Karpas-422 (cell line): Measurements from ENCODE around the gene CACNA2D3. TPM values are rescaled to one million over a fixed set of nuclear protein-coding genes. Genes with fewer than 3 reads are reported as not detected.
"Not testable (repeated sequence)": the region's sequence is repeated elsewhere in the genome, so short reads cannot be mapped to it uniquely, and the experiment has no call there.

ENCODE experiments used
- DNase-seq: peaks from one replicate; pipeline ENCODE4 v3.0.0-alpha.2; 2015
- H2AFZ ChIP-seq: fragments of 200-600 bp; sonication (generic); 2 replicates; pipeline ENCODE4 v1.6.1; 2014; ENCODE audit warnings: antibody characterized with exemption, low read length, mixed read lengths
- H3K27ac ChIP-seq: fragments of 200-600 bp; sonication (generic); 2 replicates; pipeline ENCODE4 v1.5.1; 2014; ENCODE audit warnings: mild to moderate bottlenecking, low read length, moderate library complexity
- H3K27me3 ChIP-seq: fragments of 200-600 bp; sonication (generic); 2 replicates; pipeline ENCODE4 v1.6.1; 2014; ENCODE audit warnings: low read length, mixed read lengths
- H3K36me3 ChIP-seq: fragments of 200-600 bp; sonication (generic); 2 replicates; pipeline ENCODE4 v1.6.1; 2014; ENCODE audit warnings: low read length, mixed read lengths; ENCODE audit not compliant: insufficient read depth
- H3K4me1 ChIP-seq: fragments of 200-600 bp; sonication (generic); 2 replicates; pipeline ENCODE4 v1.6.1; 2014; ENCODE audit warnings: mild to moderate bottlenecking, low read length, mixed read lengths
- H3K4me2 ChIP-seq: fragments of 200-600 bp; sonication (generic); 2 replicates; pipeline ENCODE4 v1.6.1; 2014; ENCODE audit warnings: low read length, low read depth, mild to moderate bottlenecking; ENCODE audit not compliant: poor library complexity, severe bottlenecking
- H3K4me3 ChIP-seq: fragments of 200-600 bp; sonication (generic); 2 replicates; pipeline ENCODE4 v1.5.1; 2014; ENCODE audit warnings: mild to moderate bottlenecking, antibody characterized with exemption, low read length, mixed read lengths
- H3K79me2 ChIP-seq: fragments of 200-600 bp; sonication (generic); 2 replicates; pipeline ENCODE4 v1.6.1; 2014; ENCODE audit warnings: mild to moderate bottlenecking, low read length, mixed read lengths
- H3K9ac ChIP-seq: fragments of 200-600 bp; sonication (generic); 2 replicates; pipeline ENCODE4 v1.6.0; 2014; ENCODE audit warnings: low read length
- H3K9me2 ChIP-seq: fragments of 200-600 bp; sonication (generic), shearing (Covaris generic); replicated peaks from 2 replicates; pipeline ENCODE4 v1.6.0; 2014; ENCODE audit warnings: mild to moderate bottlenecking, low read length, moderate library complexity; ENCODE audit not compliant: insufficient read depth
- H3K9me3 ChIP-seq: fragments of 300-700, 200-600 bp; sonication (generic); 2 replicates; pipeline ENCODE4 v1.6.1; 2014; ENCODE audit warnings: low read length, mixed read lengths
- H4K20me1 ChIP-seq: fragments of 200-600 bp; sonication (generic); 2 replicates; pipeline ENCODE4 v1.6.1; 2014; ENCODE audit warnings: mild to moderate bottlenecking, antibody characterized with exemption, low read length, low read depth; ENCODE audit not compliant: insufficient read depth
- total RNA-seq: library from RNA; depleted of rRNA; stranded (reverse); fragments of >200 nt; shearing (Covaris generic); gene quantifications from 2 replicates; pipeline ENCODE4 v1.2.3, GENCODE V29; 2014; ENCODE audit warnings: low replicate concordance

The CACNA2D3 gene
- total RNA-seq, 1 experiment from 2014 or later, result not detected

GRCh38 chr3:55091381-55092225 lies 969.3 kb downstream of the CACNA2D3 start:
- no peak overlapping the region for H3K4me2 ChIP-seq
- H3K9me3 ChIP-seq, result no peaks in the 10 kb centered on the region

DNA sequence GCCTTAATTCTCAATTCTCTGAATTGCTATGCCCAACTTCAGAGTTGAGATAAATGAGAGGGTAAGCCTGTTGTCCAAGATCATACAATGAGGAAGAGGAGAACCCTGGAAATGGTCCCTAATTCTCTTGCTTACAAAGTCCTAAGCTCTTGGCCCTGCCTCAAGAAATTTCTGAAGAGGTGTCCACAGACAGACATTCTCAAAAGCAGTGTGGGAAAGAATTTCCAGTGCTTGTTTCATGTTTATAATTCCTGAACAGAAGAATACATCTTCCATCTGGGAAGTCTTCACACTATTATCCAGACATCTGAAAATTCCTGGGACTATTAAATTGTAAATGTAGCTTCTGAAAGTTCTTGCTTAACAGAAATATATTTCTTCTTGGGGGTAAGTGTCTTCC lies 972.3 kb downstream of the CACNA2D3 start:
- no peaks in the 10 kb centered on the region for H3K27me3 ChIP-seq
- H3K9me2 ChIP-seq, result no peaks in the 10 kb centered on the region
- no peak overlapping the region for H2AFZ ChIP-seq
- H3K4me2 ChIP-seq, result no peak overlapping the region
- H3K9me3 ChIP-seq, result no peaks in the 10 kb centered on the region
- no peaks in the 10 kb centered on the region for H3K36me3 ChIP-seq
- no peaks in the 10 kb centered on the region for H3K4me1 ChIP-seq
- H3K4me3 ChIP-seq, result no peak overlapping the region
- no peaks in the 10 kb centered on the region for H4K20me1 ChIP-seq
- H3K79me2 ChIP-seq, result no peaks in the 10 kb centered on the region
- no peak overlapping the region for H3K27ac ChIP-seq
- no peak overlapping the region for H3K9ac ChIP-seq
- no peak for DNase-seq

More at GRCh38 chr3:55091381-55092225, 969.3 kb downstream of the CACNA2D3 start:
- Histone ChIP-seq H2AFZ (no peak overlapping the region), H3K27ac (no peak overlapping the region), H3K27me3 (no peaks in the 10 kb centered on the region), H3K9me2 (no peaks in the 10 kb centered on the region), H3K4me3 (no peak overlapping the region), H3K36me3 (no peaks in the 10 kb centered on the region), H3K9ac (no peak overlapping the region), H4K20me1 (no peaks in the 10 kb centered on the region), H3K79me2 (no peaks in the 10 kb centered on the region), H3K4me1 (no peaks in the 10 kb centered on the region)
- DNase-seq, result no peak

DNA sequence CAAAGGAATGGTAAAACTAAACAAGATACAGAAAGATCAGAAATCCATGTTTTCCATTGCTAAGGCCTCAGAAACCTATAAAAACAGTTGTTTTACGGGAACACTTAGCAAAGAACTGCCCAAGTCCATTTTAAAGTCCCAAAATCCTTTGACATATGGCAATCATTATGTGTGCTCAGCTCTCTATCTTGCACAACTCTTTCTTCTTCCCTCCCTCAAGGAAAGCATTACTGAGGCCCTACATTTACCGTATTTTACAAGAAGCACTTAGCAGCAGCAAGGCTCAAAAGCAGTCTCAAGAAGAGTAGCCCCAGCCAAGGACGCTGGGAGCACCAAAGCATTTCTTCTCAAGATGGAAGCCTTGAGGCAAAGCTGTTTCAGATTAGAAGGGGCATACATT lies 975.1 kb downstream of the CACNA2D3 start:
- DNase-seq, result no peak
- Histone ChIP-seq H3K4me3 (no peak overlapping the region), H3K4me1 (no peaks in the 10 kb centered on the region), H3K4me2 (no peak overlapping the region), H3K79me2 (no peaks in the 10 kb centered on the region), H3K27ac (no peak overlapping the region), H2AFZ (no peak overlapping the region), H3K9me3 (no peaks in the 10 kb centered on the region), H4K20me1 (no peaks in the 10 kb centered on the region), H3K9ac (no peak overlapping the region), H3K36me3 (no peaks in the 10 kb centered on the region), H3K27me3 (no peaks in the 10 kb centered on the region), H3K9me2 (no peaks in the 10 kb centered on the region)

- Histone ChIP-seq H2AFZ (no peak overlapping the region), H3K79me2 (no peaks in the 10 kb centered on the region), H3K4me3 (no peak overlapping the region), H3K4me1 (no peaks in the 10 kb centered on the region), H4K20me1 (no peaks in the 10 kb centered on the region), H3K36me3 (no peaks in the 10 kb centered on the region), H3K9me2 (no peaks in the 10 kb centered on the region), H3K4me2 (no peak overlapping the region), H3K9ac (no peak overlapping the region), H3K27ac (no peak overlapping the region), H3K27me3 (no peaks in the 10 kb centered on the region), H3K9me3 (no peaks in the 10 kb centered on the region)
- DNase-seq, result no peak
Measured at GRCh38 chr3:55105647-55106046, 983.3 kb downstream of the CACNA2D3 start.

DNA sequence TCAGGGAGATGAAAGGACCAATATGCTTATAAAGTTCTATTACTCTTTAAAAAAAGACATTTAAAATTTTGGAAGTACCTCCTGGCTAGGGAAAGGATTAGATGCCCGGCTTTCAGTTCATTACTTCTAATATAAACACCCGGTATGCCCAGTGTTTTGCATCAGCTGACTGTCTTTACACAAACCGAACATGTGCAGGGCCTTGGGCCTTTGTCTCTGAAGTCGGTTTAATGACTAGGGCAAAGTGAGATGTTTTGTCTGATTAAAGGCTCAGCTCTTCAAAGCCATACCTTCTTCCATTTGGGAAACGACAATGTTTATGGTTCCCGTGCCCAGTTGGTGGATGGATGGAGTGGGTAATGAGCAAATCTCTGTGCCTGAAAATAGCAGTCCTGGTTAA lies 984.8 kb downstream of the CACNA2D3 start:
- H3K27me3 ChIP-seq, result no peaks in the 10 kb centered on the region
- H3K9me3 ChIP-seq, result no peaks in the 10 kb centered on the region
- no peaks in the 10 kb centered on the region for H3K4me1 ChIP-seq
- no peak overlapping the region for H2AFZ ChIP-seq
- no peaks in the 10 kb centered on the region for H3K36me3 ChIP-seq
- H3K27ac ChIP-seq, result no peak overlapping the region
- no peak overlapping the region for H3K9ac ChIP-seq
- H3K9me2 ChIP-seq, result no peaks in the 10 kb centered on the region
- no peak for DNase-seq
- no peak overlapping the region for H3K4me2 ChIP-seq
- no peaks in the 10 kb centered on the region for H4K20me1 ChIP-seq
- no peak overlapping the region for H3K4me3 ChIP-seq
- no peaks in the 10 kb centered on the region for H3K79me2 ChIP-seq

DNA sequence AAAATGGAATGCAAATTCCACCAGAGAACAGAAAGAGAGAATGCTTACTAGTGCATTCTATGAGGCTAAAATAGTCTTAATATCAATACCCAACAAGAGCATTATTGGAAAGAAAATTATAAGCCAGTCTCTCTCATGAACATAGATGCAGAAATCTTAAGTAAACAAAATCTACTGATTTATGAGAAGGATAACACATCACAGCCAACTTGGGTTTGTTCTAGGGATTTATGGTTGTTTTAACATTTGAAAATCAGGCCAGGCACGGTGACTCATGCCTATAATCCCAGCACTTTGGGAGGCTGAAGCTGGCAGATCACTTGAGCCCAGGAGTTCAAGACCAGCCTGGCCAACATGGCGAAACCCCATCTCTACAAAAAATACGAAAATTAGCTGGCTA lies 989.6 kb downstream of the CACNA2D3 start:
- not testable (repeated sequence) for H3K9me3 ChIP-seq, H3K36me3 ChIP-seq, H3K9ac ChIP-seq, H3K4me2 ChIP-seq, H3K27me3 ChIP-seq, H3K4me1 ChIP-seq, H3K9me2 ChIP-seq, H4K20me1 ChIP-seq, H2AFZ ChIP-seq, DNase-seq, H3K79me2 ChIP-seq, H3K4me3 ChIP-seq, H3K27ac ChIP-seq

- Histone ChIP-seq H3K27me3 (no peaks in the 10 kb centered on the region), H3K27ac (no peak overlapping the region), H3K4me1 (no peaks in the 10 kb centered on the region), H3K9me2 (0 out of 2 replicates have a peak, but pooled peaks cover 4% of the 10 kb centered on the region), H2AFZ (no peak overlapping the region), H3K79me2 (no peaks in the 10 kb centered on the region), H3K4me2 (no peak overlapping the region), H4K20me1 (no peaks in the 10 kb centered on the region), H3K4me3 (no peak overlapping the region), H3K9ac (no peak overlapping the region), H3K9me3 (no peaks in the 10 kb centered on the region), H3K36me3 (no peaks in the 10 kb centered on the region)
- DNase-seq, result no peak
Measured at GRCh38 chr3:55118451-55118850, 996.1 kb downstream of the CACNA2D3 start.

GRCh38 chr3:55119268-55119667 lies 996.9 kb downstream of the CACNA2D3 start:
- no peaks in the 10 kb centered on the region for H3K36me3 ChIP-seq
- no peaks in the 10 kb centered on the region for H3K79me2 ChIP-seq
- no peak overlapping the region for H2AFZ ChIP-seq
- H4K20me1 ChIP-seq, result no peaks in the 10 kb centered on the region
- no peak overlapping the region for H3K4me3 ChIP-seq
- no peaks in the 10 kb centered on the region for H3K4me1 ChIP-seq
- DNase-seq, result no peak
- H3K9me2 ChIP-seq, result no peaks in the 10 kb centered on the region
- no peaks in the 10 kb centered on the region for H3K9me3 ChIP-seq
- H3K4me2 ChIP-seq, result no peak overlapping the region
- H3K27me3 ChIP-seq, result no peaks in the 10 kb centered on the region
- no peak overlapping the region for H3K27ac ChIP-seq
- H3K9ac ChIP-seq, result no peak overlapping the region
